GM21390 (cell line): ENCODE results near the gene MEIKIN.

Source experiments
- ATAC-seq: cut with Tn5 transposase; IDR thresholded peaks from one replicate; pipeline ENCODE4 v1.9.1; 2021; ENCODE audit not compliant: unreplicated experiment

The MEIKIN gene

GRCh38 chr5:131974622-131974955 lies 29.1 kb upstream of the MEIKIN start:
- ATAC-seq, result no peak

GRCh38 chr5:131974016-131974415 lies 28.6 kb upstream of the MEIKIN start:
- ATAC-seq, result no peak

- ATAC-seq, result no peak
Observed at GRCh38 chr5:131973089-131973712, 27.7 kb upstream of the MEIKIN start.

GRCh38 chr5:131968396-131968954 lies 23.0 kb upstream of the MEIKIN start:
- ATAC-seq, result no peak

- no peak for ATAC-seq
Observed at GRCh38 chr5:131966551-131966950, 21.1 kb upstream of the MEIKIN start.

- no peak for ATAC-seq
Observed at GRCh38 chr5:131965826-131966415, 20.5 kb upstream of the MEIKIN start.

GRCh38 chr5:131959906-131960305 lies 14.4 kb upstream of the MEIKIN start:
- no peak for ATAC-seq

- ATAC-seq, result no peak
Observed at GRCh38 chr5:131959136-131959535, 13.7 kb upstream of the MEIKIN start.

- no peak for ATAC-seq
Observed at GRCh38 chr5:131957721-131958441, 12.4 kb upstream of the MEIKIN start.

- ATAC-seq, result no peak
Observed at GRCh38 chr5:131953969-131954368, 8.5 kb upstream of the MEIKIN start.

GRCh38 chr5:131952301-131952857 lies 6.9 kb upstream of the MEIKIN start:
- ATAC-seq, result no peak

GRCh38 chr5:131950706-131951105 lies 5.2 kb upstream of the MEIKIN start:
- no peak for ATAC-seq

GRCh38 chr5:131947445-131947844 lies 2.0 kb upstream of the MEIKIN start:
- no peak for ATAC-seq

GRCh38 chr5:131944702-131945550 lies 537 bp downstream of the MEIKIN start:
- no peak for ATAC-seq

- ATAC-seq, result no peak
Observed at GRCh38 chr5:131943916-131944315, 1.5 kb downstream of the MEIKIN start.

- ATAC-seq, result no peak
Observed at GRCh38 chr5:131942016-131942415, 3.4 kb downstream of the MEIKIN start.

GRCh38 chr5:131939690-131940345 lies 5.6 kb downstream of the MEIKIN start:
- ATAC-seq, result no peak

GRCh38 chr5:131932235-131932634 lies 13.2 kb downstream of the MEIKIN start:
- no peak for ATAC-seq

- no peak for ATAC-seq
Observed at GRCh38 chr5:131928957-131929356, 16.5 kb downstream of the MEIKIN start.

GRCh38 chr5:131926168-131926567 lies 19.3 kb downstream of the MEIKIN start:
- no peak for ATAC-seq
